ENCODE data around the gene TANC2. TPM values are rescaled to one million over a fixed set of nuclear protein-coding genes. Genes with fewer than 3 reads are reported as not detected.

The TANC2 gene
- total and polyA plus RNA-seq, 2 of the 8 experiments (the other 6 are each of a cell fraction or from before 2014, with no cell fraction given): 5.7 to 21.9 TPM

DNA sequence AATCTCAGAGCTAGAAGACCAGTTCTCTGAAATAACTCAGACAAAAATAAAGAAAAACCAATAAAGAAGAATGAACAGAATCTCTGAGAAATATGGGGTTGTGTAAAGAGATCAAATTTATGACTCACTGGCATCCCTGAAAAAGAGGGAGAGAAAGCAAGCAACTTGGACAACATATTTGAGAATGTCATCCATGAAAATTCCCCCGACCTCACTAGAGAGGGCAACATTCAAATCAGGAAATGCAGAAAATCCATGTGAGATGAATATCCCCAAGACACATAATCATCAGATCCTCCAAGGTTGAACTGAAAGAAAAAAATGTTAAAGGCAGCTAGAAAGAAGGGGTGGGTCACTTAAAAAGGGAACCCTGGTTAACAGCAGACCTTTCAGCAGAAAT is 32.1 kb downstream of the TANC2 start:
- no peak for TF ChIP-seq RNF2 (IDR thresholded peaks at IDR 0.05; ENCODE audit: borderline replicate concordance, low read depth, low read length, missing control alignments, poor library complexity, severe bottlenecking)
- no peak for TF ChIP-seq JUND (IDR thresholded peaks at IDR 0.05; ENCODE audit: low read length)
- TF ChIP-seq, protein P1, sequence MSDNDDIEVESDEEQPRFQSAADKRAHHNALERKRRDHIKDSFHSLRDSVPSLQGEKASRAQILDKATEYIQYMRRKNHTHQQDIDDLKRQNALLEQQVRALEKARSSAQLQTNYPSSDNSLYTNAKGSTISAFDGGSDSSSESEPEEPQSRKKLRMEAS (IDR thresholded peaks at IDR 0.05): no peak
- no peak for TF ChIP-seq BCL11A (IDR thresholded peaks at IDR 0.05; ENCODE audit: low read depth in 2 of 2, low read length in 2 of 2)
- no peak for TF ChIP-seq CHD1 (IDR thresholded peaks at IDR 0.05; ENCODE audit: low read depth, low read length)
- no peak for TF ChIP-seq KDM1A (IDR thresholded peaks at IDR 0.05; ENCODE audit: borderline replicate concordance, low read length)
- TF ChIP-seq TAF1 (IDR thresholded peaks at IDR 0.05; ENCODE audit: low read depth, low read length): no peak
- no peak for TF ChIP-seq FOSL1 (IDR thresholded peaks at IDR 0.05; ENCODE audit: insufficient read depth, low read depth, low read length)
- TF ChIP-seq RFX5 (IDR thresholded peaks at IDR 0.05; ENCODE audit: borderline replicate concordance, low read depth, low read length): no peak
- TF ChIP-seq EP300 (IDR thresholded peaks at IDR 0.05; ENCODE audit: borderline replicate concordance in 1 of 2, low read depth in 2 of 2, low read length in 2 of 2): no peak
- TF ChIP-seq SP2 (IDR thresholded peaks at IDR 0.05; ENCODE audit: low read length): no peak
- POLR2A ChIA-PET (ENCODE audit: partially characterized antibody): interaction anchor here (1.1 kb wide), 1 partner anchor 68 kb away, joined by 3 read pairs; no protein-coding TSS in a partner anchor
- Histone ChIP-seq H3K4ac (replicated peaks; ENCODE audit: insufficient read length, low read depth, low read length) (no peak overlapping the region), H3K9me3 (ENCODE audit: insufficient read depth in 2 of 2, low read depth in 1 of 2, low read length in 1 of 2) (no peaks in the 10 kb centered on the region), H2AK5ac (ENCODE audit: low read depth, low read length) (no peak overlapping the region), H2BK20ac (ENCODE audit: low read length) (no peak overlapping the region), H2AFZ (ENCODE audit: low read length) (no peak overlapping the region), H3K36me3 (ENCODE audit: control insufficient read depth in 2 of 4, insufficient read depth in 4 of 4, low read length in 3 of 4) (no peaks in the 10 kb centered on the region), H4K5ac (ENCODE audit: insufficient read length, low read depth, low read length) (no peak overlapping the region), H2BK12ac (ENCODE audit: low read depth, low read length) (no peak overlapping the region), H2BK5ac (ENCODE audit: low read depth, low read length) (no peak overlapping the region), H3K79me2 (ENCODE audit: control insufficient read depth in 1 of 2, insufficient read depth in 2 of 2, low read length in 2 of 2) (peaks cover 0 to 3% of the 10 kb centered on the region in 2 experiments; a peak in 1 of 4 replicates), H3K79me1 (ENCODE audit: low read depth, low read length) (no peaks in the 10 kb centered on the region; the same call in 1 of the 2 replicates), H2BK15ac (ENCODE audit: low read length) (no peak overlapping the region), H3K18ac (ENCODE audit: extremely low read depth, low read length) (no peak overlapping the region), H3K4me1 (replicated peaks in 1 of 4; ENCODE audit: control insufficient read depth in 3 of 4, insufficient read depth in 4 of 4, low read length in 3 of 4) (no peaks in the 10 kb centered on the region), H4K91ac (replicated peaks; ENCODE audit: insufficient read length, low read length) (no peak overlapping the region), H3K9ac (replicated peaks in 1 of 4; ENCODE audit: extremely low read depth in 1 of 4, low read depth in 3 of 4, low read length in 3 of 4) (no peak overlapping the region), H3K23ac (ENCODE audit: insufficient read length) (no peak overlapping the region), H3K4me3 (ENCODE audit: extremely low read depth in 1 of 4, insufficient read depth in 2 of 4, low read depth in 3 of 4, low read length in 4 of 4) (no peak overlapping the region), H4K8ac (ENCODE audit: extremely low read depth, insufficient read depth, low read length) (no peak overlapping the region), H3K4me2 (ENCODE audit: insufficient read depth in 1 of 2, low read depth in 2 of 2, low read length in 2 of 2) (no peak overlapping the region), H3K14ac (ENCODE audit: insufficient read length) (no peak overlapping the region), H3K56ac (replicated peaks; ENCODE audit: insufficient read length, low read depth, low read length) (no peak overlapping the region), H4K20me1 (replicated peaks in 1 of 2; ENCODE audit: control insufficient read depth in 1 of 2, insufficient read depth in 2 of 2, low read length in 2 of 2) (no peaks in the 10 kb centered on the region), H3K27me3 (replicated peaks in 1 of 4; ENCODE audit: control insufficient read depth in 3 of 4, extremely low read depth in 1 of 4, insufficient read depth in 3 of 4, low read length in 3 of 4) (no peaks in the 10 kb centered on the region), H2BK120ac (replicated peaks; ENCODE audit: low read depth, low read length) (no peak overlapping the region), H3K23me2 (ENCODE audit: low read depth, low read length) (no peaks in the 10 kb centered on the region), H3K27ac (ENCODE audit: low read depth, low read length) (no peak overlapping the region)
- 93% methylated on average over 1 of the region's 1 CpG; no CpG with 5 or more reads in 1 of the 2 experiments for WGBS, 2 experiments (ENCODE audit: extremely low coverage in 1 of 2, insufficient coverage in 1 of 2, insufficient read length in 1 of 2, insufficient replicate concordance in 2 of 2, low coverage in 1 of 2, low lambda C conversion rate in 2 of 2, missing lambda C conversion rate in 1 of 2)
- DNase-seq (ENCODE audit: low read depth in 1 of 2, low spot score in 2 of 2): no peak
- CTCF ChIA-PET (ENCODE audit: partially characterized antibody): interaction anchor here (1.7 to 7.6 kb wide), 2 partner anchors 10 to 104 kb away, joined by 3 to 59 read pairs; no protein-coding TSS in a partner anchor
- FAIRE-seq: no peak

Measured in H1 (cell line).